H9 (cell line): ENCODE measurements around the gene TRIO. TPM values are rescaled to one million over a fixed set of nuclear protein-coding genes. Genes with fewer than 3 reads are reported as not detected.

Source experiments
- DNase-seq: peaks from one replicate; pipeline ENCODE4 v3.0.0-alpha.2; 2017
- H2AFZ ChIP-seq: one replicate; pipeline ENCODE4 v1.6.1; 2013; ENCODE audit warnings: mild to moderate bottlenecking, low read length, control low read depth, moderate library complexity
- H2AK5ac ChIP-seq: 2 replicates; pipeline ENCODE4 v1.6.1; 2013; ENCODE audit warnings: low read length, control low read depth, mixed read lengths; ENCODE audit not compliant: insufficient read length
- H2BK120ac ChIP-seq: one replicate; pipeline ENCODE4 v1.6.1; 2013; ENCODE audit warnings: low read depth, mild to moderate bottlenecking, low read length, control low read depth, inconsistent platforms; ENCODE audit not compliant: poor library complexity, severe bottlenecking
- H2BK12ac ChIP-seq: 2 replicates; pipeline ENCODE4 v1.6.1; 2013; ENCODE audit warnings: low read length, control low read depth, mixed read lengths, low read depth; ENCODE audit not compliant: insufficient read length
- H2BK15ac ChIP-seq: 2 replicates; pipeline ENCODE4 v1.6.1; 2013; ENCODE audit warnings: low read depth, low read length, control low read depth
- H2BK20ac ChIP-seq: one replicate; pipeline ENCODE4 v1.6.1; 2013; ENCODE audit warnings: low read depth, mild to moderate bottlenecking, low read length, control low read depth, inconsistent platforms; ENCODE audit not compliant: poor library complexity, severe bottlenecking
- H2BK5ac ChIP-seq: 2 replicates; pipeline ENCODE4 v1.6.1; 2013; ENCODE audit warnings: low read length, control low read depth, mixed read lengths; ENCODE audit not compliant: insufficient read length
- H3K14ac ChIP-seq: 2 replicates; pipeline ENCODE4 v1.6.1; 2013; ENCODE audit warnings: low read length, control low read depth; ENCODE audit not compliant: insufficient read depth
- H3K18ac ChIP-seq: 2 replicates; pipeline ENCODE4 v1.6.1; 2013; ENCODE audit warnings: low read depth, mild to moderate bottlenecking, mixed read lengths, low read length, control low read depth; ENCODE audit not compliant: insufficient read length
- H3K23ac ChIP-seq: 2 replicates; pipeline ENCODE4 v1.6.1; 2013; ENCODE audit warnings: low read length, control low read depth, mixed read lengths, low read depth; ENCODE audit not compliant: insufficient read length
- H3K23me2 ChIP-seq: 2 replicates; pipeline ENCODE4 v1.6.1; 2013; ENCODE audit warnings: low read depth, mild to moderate bottlenecking, mixed read lengths, low read length, control low read depth; ENCODE audit not compliant: insufficient read length, poor library complexity, severe bottlenecking
- H3K27ac ChIP-seq: 2 replicates; pipeline ENCODE4 v1.5.1; 2013; ENCODE audit warnings: low read length, control low read depth, mixed read lengths, low read depth; ENCODE audit not compliant: insufficient read length
- H3K27me3 ChIP-seq: 2 replicates; pipeline ENCODE4 v1.6.1; 2013; ENCODE audit warnings: low read length, control low read depth, inconsistent platforms; ENCODE audit not compliant: insufficient read depth
- H3K4ac ChIP-seq: 2 replicates; pipeline ENCODE4 v1.6.1; 2013; ENCODE audit warnings: low read depth, mild to moderate bottlenecking, control low read depth, inconsistent platforms, low read length, moderate library complexity
- H3K4me1 ChIP-seq: 2 replicates; pipeline ENCODE4 v1.6.1; 2013; ENCODE audit warnings: low read length, control low read depth, inconsistent platforms; ENCODE audit not compliant: insufficient read depth
- H3K4me2 ChIP-seq: 2 replicates; pipeline ENCODE4 v1.6.1; 2013; ENCODE audit warnings: low read length, control low read depth, mixed read lengths; ENCODE audit not compliant: insufficient read length, insufficient read depth
- H3K56ac ChIP-seq: 2 replicates; pipeline ENCODE4 v1.6.1; 2013; ENCODE audit warnings: low read depth, mild to moderate bottlenecking, mixed read lengths, low read length, control low read depth; ENCODE audit not compliant: insufficient read length
- H3K79me1 ChIP-seq: 2 replicates; pipeline ENCODE4 v1.6.1; 2013; ENCODE audit warnings: low read depth, mild to moderate bottlenecking, moderate library complexity, low read length, control low read depth, inconsistent platforms; ENCODE audit not compliant: insufficient read depth, poor library complexity, severe bottlenecking
- H3K79me2 ChIP-seq: 2 replicates; pipeline ENCODE4 v1.6.1; 2013; ENCODE audit warnings: low read length, control low read depth, inconsistent platforms; ENCODE audit not compliant: insufficient read depth
- H3K9ac ChIP-seq: 2 replicates; pipeline ENCODE4 v1.6.1; 2013; ENCODE audit warnings: low read length, control low read depth, mixed read lengths; ENCODE audit not compliant: insufficient read length; ENCODE audit errors: extremely low read depth
- H3K9me3 ChIP-seq: one replicate; pipeline ENCODE4 v1.6.1; 2013; ENCODE audit warnings: low read depth, low read length, inconsistent platforms; ENCODE audit not compliant: control insufficient read depth
- H3T11ph ChIP-seq: one replicate; pipeline ENCODE4 v1.6.1; 2013; ENCODE audit warnings: mild to moderate bottlenecking, low read length, control low read depth, inconsistent platforms
- H4K20me1 ChIP-seq: one replicate; pipeline ENCODE4 v1.6.1; 2013; ENCODE audit not compliant: control insufficient read depth, insufficient read length, insufficient read depth
- H4K5ac ChIP-seq: 2 replicates; pipeline ENCODE4 v1.6.1; 2013; ENCODE audit warnings: low read depth, mild to moderate bottlenecking, mixed read lengths, low read length, control low read depth; ENCODE audit not compliant: insufficient read length
- H4K8ac ChIP-seq: replicated peaks from 2 replicates; pipeline ENCODE4 v1.6.1; 2013; ENCODE audit warnings: low read length, control low read depth, mixed read lengths, low read depth; ENCODE audit not compliant: insufficient read length
- H4K91ac ChIP-seq: 2 replicates; pipeline ENCODE4 v1.6.1; 2013; ENCODE audit warnings: low read depth, mild to moderate bottlenecking, moderate library complexity, mixed read lengths, low read length, control low read depth; ENCODE audit not compliant: insufficient read length
- H3K27ac Mint-ChIP-seq, 3 experiments: 2 replicates in 2 of 3; 3 replicates in 1 of 3; pipeline ENCODE4 v1.8.0; 2020 to 2021; ENCODE audit warnings: mixed read lengths in 3 of 3, mild to moderate bottlenecking in 1 of 3, moderate library complexity in 1 of 3
- H3K27me3 Mint-ChIP-seq: 2 replicates; pipeline ENCODE4 v1.8.0; 2021; ENCODE audit warnings: low read depth, mild to moderate bottlenecking, moderate library complexity, mixed read lengths
- H3K36me3 Mint-ChIP-seq, 3 experiments: 2 replicates in 2 of 3; 3 replicates in 1 of 3; pipeline ENCODE4 v1.8.0; 2020 to 2021; ENCODE audit warnings: low read depth in 3 of 3, mixed read lengths in 3 of 3; ENCODE audit not compliant: insufficient read depth in 1 of 3
- H3K4me1 Mint-ChIP-seq, 2 experiments: 2 replicates each; pipeline ENCODE4 v1.8.0; 2020; ENCODE audit warnings: mixed read lengths in 2 of 2
- H3K4me3 Mint-ChIP-seq, 2 experiments: 2 replicates in 1 of 2; 3 replicates in 1 of 2; pipeline ENCODE4 v1.8.0; 2020 to 2021; ENCODE audit warnings: mild to moderate bottlenecking in 2 of 2, mixed read lengths in 2 of 2, moderate library complexity in 1 of 2
- H3K9me3 Mint-ChIP-seq, 2 experiments: 2 replicates in 1 of 2; 3 replicates in 1 of 2; pipeline ENCODE4 v1.8.0; 2020; ENCODE audit warnings: mild to moderate bottlenecking in 2 of 2, mixed read lengths in 2 of 2, moderate library complexity in 1 of 2
- WGBS: extraction: QIAGEN DNeasy Blood & Tissue Kit; methylation state at CpG from one replicate; pipeline ENCODE4 v1.1.7; 2013; ENCODE audit warnings: missing lambda C conversion rate, low lambda C conversion rate, mixed read lengths; ENCODE audit not compliant: insufficient read length; ENCODE audit errors: extremely low coverage; 5-methylcytosine and 5-hydroxymethylcytosine counted together
- total RNA-seq: library from RNA; stranded (reverse); gene quantifications from 2 replicates; pipeline ENCODE4 v1.2.1, GENCODE V29; 2021
- TF ChIP-seq, protein P1 (sequence below): fragments of 200-600 bp; sonication (generic); conservative IDR thresholded peaks from 3 replicates; pipeline ENCODE4 v1.8.0; 2021; ENCODE audit warnings: antibody characterized with exemption, mild to moderate bottlenecking

Gene TRIO
- total RNA-seq, 1 experiment from 2014 or later: 87.8 TPM

DNA sequence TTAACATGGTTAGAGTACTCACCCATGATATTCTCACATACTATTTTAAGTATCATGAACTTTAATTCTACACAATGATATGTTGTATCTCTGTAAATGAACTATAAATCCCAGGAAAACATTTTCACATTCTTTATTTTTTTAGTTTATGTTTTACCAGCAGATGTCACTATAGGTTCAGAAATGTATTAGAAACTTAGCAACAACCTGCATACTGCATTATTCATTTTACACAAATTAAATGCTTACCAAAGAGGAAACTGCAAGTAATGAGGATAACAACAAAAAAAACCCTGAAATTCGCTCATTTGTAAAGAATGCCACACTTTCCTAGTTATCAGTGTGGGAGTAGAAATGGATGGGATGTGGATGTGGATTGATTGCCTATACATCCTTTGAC, 221.0 kb downstream of the TRIO start:
- Histone ChIP-seq H3K27ac (no peak overlapping the region), H2AK5ac (no peak overlapping the region), H3K56ac (no peak overlapping the region), H3K4me2 (no peak overlapping the region), H3K4ac (no peak overlapping the region), H3K23ac (no peak overlapping the region), H3K4me1 (no peaks in the 10 kb centered on the region), H3K18ac (no peak overlapping the region), H4K20me1 (no peaks in the 10 kb centered on the region), H3K79me1 (no peaks in the 10 kb centered on the region), H4K91ac (no peak overlapping the region), H4K5ac (no peak overlapping the region), H3K9ac (no peak overlapping the region), H3K23me2 (no peaks in the 10 kb centered on the region), H2AFZ (no peak overlapping the region), H2BK12ac (no peak overlapping the region), H3K79me2 (no peaks in the 10 kb centered on the region), H4K8ac (no peak overlapping the region), H3K27me3 (no peaks in the 10 kb centered on the region), H2BK15ac (no peak overlapping the region), H2BK5ac (no peak overlapping the region), H2BK20ac (no peak overlapping the region), H3T11ph (no peak overlapping the region), H3K9me3 (no peaks in the 10 kb centered on the region), H2BK120ac (no peak overlapping the region), H3K14ac (no peak overlapping the region)
- no peak overlapping the region for H3K27ac Mint-ChIP-seq
- H3K36me3 Mint-ChIP-seq: peaks cover 43 to 82% (median 81%) of the 10 kb centered on the region in 3 experiments; a peak in 6 of 7 replicates
- H3K27me3 Mint-ChIP-seq: no peaks in the 10 kb centered on the region
- no peaks in the 10 kb centered on the region for H3K9me3 Mint-ChIP-seq
- no peak overlapping the region for H3K4me3 Mint-ChIP-seq
- WGBS: no CpG with 5 or more reads among the region's 1 CpG
- DNase-seq: no peak
- TF ChIP-seq, protein P1, sequence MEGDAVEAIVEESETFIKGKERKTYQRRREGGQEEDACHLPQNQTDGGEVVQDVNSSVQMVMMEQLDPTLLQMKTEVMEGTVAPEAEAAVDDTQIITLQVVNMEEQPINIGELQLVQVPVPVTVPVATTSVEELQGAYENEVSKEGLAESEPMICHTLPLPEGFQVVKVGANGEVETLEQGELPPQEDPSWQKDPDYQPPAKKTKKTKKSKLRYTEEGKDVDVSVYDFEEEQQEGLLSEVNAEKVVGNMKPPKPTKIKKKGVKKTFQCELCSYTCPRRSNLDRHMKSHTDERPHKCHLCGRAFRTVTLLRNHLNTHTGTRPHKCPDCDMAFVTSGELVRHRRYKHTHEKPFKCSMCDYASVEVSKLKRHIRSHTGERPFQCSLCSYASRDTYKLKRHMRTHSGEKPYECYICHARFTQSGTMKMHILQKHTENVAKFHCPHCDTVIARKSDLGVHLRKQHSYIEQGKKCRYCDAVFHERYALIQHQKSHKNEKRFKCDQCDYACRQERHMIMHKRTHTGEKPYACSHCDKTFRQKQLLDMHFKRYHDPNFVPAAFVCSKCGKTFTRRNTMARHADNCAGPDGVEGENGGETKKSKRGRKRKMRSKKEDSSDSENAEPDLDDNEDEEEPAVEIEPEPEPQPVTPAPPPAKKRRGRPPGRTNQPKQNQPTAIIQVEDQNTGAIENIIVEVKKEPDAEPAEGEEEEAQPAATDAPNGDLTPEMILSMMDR: no peak; the same call in 2 of the 3 replicates
- H3K4me1 Mint-ChIP-seq: peaks cover 8 to 11% of the 10 kb centered on the region in 2 experiments; a peak in 3 of 4 replicates
